ENCODE results near the gene IGFL4.

IGFL4 gene

GRCh38 chr19:46068345-46069258, 27.8 kb upstream of the IGFL4 start (continued):
- TF ChIP-seq PATZ1 (tag by site-specific recombination; IDR thresholded peaks at IDR 0.05) (peak; percentile 60; the same call in 1 of the 2 replicates), SALL2 (tag by site-specific recombination; IDR thresholded peaks at IDR 0.05; ENCODE audit: borderline replicate concordance) (no peak), ZNF76 (tag by site-specific recombination; IDR thresholded peaks at IDR 0.05; ENCODE audit: borderline replicate concordance, low read depth) (no peak), OSR2 (tag by site-specific recombination; IDR thresholded peaks at IDR 0.05) (peak; percentile 87), INSM2 (tag by site-specific recombination; IDR thresholded peaks at IDR 0.05) (no peak), ZNF449 (tag by site-specific recombination; IDR thresholded peaks at IDR 0.05) (no peak), FEZF1 (tag by site-specific recombination; IDR thresholded peaks at IDR 0.05) (peak; percentile 75), PRDM10 (tag by site-specific recombination; IDR thresholded peaks at IDR 0.05) (peak; percentile 49), ZFP69B (tag by site-specific recombination; IDR thresholded peaks at IDR 0.05) (no peak; the same call in 1 of the 2 replicates), ZNF211 (tag by site-specific recombination; IDR thresholded peaks at IDR 0.05; ENCODE audit: low read depth) (no peak), ZBTB6 (tag by site-specific recombination; IDR thresholded peaks at IDR 0.05) (no peak), ZNF707 (tag by site-specific recombination; IDR thresholded peaks at IDR 0.05) (no peak), ZBTB10 (tag by site-specific recombination; IDR thresholded peaks at IDR 0.05) (no peak), ZNF645 (tag by site-specific recombination; IDR thresholded peaks at IDR 0.05) (no peak), ZNF580 (tag by site-specific recombination; IDR thresholded peaks at IDR 0.05) (no peak), SP3 (tag by site-specific recombination; IDR thresholded peaks at IDR 0.05) (no peak), BCL6B (tag by site-specific recombination; IDR thresholded peaks at IDR 0.05) (no peak), ZNF311 (tag by site-specific recombination; IDR thresholded peaks at IDR 0.05; ENCODE audit: borderline replicate concordance) (no peak), YY2 (tag by site-specific recombination; IDR thresholded peaks at IDR 0.05) (no peak), ZNF239 (tag by site-specific recombination; IDR thresholded peaks at IDR 0.05) (no peak)
